Osteoblast (primary cell): ENCODE data around the gene WDFY4. TPM values are rescaled to one million over a fixed set of nuclear protein-coding genes. Genes with fewer than 3 reads are reported as not detected.

ENCODE experiments used
- DNase-seq: peaks from one replicate; pipeline ENCODE4 v3.0.0; 2011; ENCODE audit warnings: low spot score, mixed read lengths; ENCODE audit not compliant: insufficient read length; ENCODE audit errors: missing footprints
- H2AFZ ChIP-seq: 2 replicates; pipeline ENCODE4 v1.6.0; 2011; ENCODE audit warnings: mild to moderate bottlenecking, low read length
- H3K27ac ChIP-seq: 2 replicates; pipeline ENCODE4 v1.5.1; 2011; ENCODE audit warnings: mild to moderate bottlenecking, low read depth, low read length, moderate library complexity
- H3K27me3 ChIP-seq: 2 replicates; pipeline ENCODE4 v1.6.0; 2012; ENCODE audit warnings: mild to moderate bottlenecking, control low read depth, inconsistent platforms, low read length, moderate library complexity; ENCODE audit not compliant: insufficient read depth
- H3K36me3 ChIP-seq: 2 replicates; pipeline ENCODE4 v1.5.1; 2011; ENCODE audit warnings: mild to moderate bottlenecking, low read length, control low read depth, moderate library complexity; ENCODE audit not compliant: insufficient read depth
- H3K4me1 ChIP-seq: 2 replicates; pipeline ENCODE4 v1.5.1; 2011; ENCODE audit warnings: mild to moderate bottlenecking, low read length, control low read depth, moderate library complexity; ENCODE audit not compliant: insufficient read depth
- H3K4me2 ChIP-seq: 2 replicates; pipeline ENCODE4 v1.6.0; 2011; ENCODE audit warnings: mild to moderate bottlenecking, low read length; ENCODE audit not compliant: insufficient read depth
- H3K4me3 ChIP-seq: fragments of 200-600 bp; sonication (generic); 3 replicates; pipeline ENCODE4 v1.5.1; 2012; ENCODE audit warnings: mild to moderate bottlenecking, low read length, inconsistent platforms; ENCODE audit not compliant: insufficient read depth
- H3K79me2 ChIP-seq: 2 replicates; pipeline ENCODE4 v1.6.0; 2012; ENCODE audit warnings: mild to moderate bottlenecking, low read length, control low read depth, inconsistent platforms; ENCODE audit not compliant: insufficient read depth
- H3K9me3 ChIP-seq: 2 replicates; pipeline ENCODE4 v1.5.1; 2011; ENCODE audit warnings: low read depth, low read length, control low read depth
- H4K20me1 ChIP-seq: 2 replicates; pipeline ENCODE4 v1.6.0; 2012; ENCODE audit warnings: mild to moderate bottlenecking, low read length, control low read depth; ENCODE audit not compliant: insufficient read depth
- total RNA-seq: library from RNA; depleted of rRNA; stranded (reverse); fragments of >200 nt; gene quantifications from 2 replicates; pipeline ENCODE4 v1.2.3, GENCODE V29; 2012
- TF ChIP-seq, protein P1 (sequence below): IDR thresholded peaks from 2 replicates; pipeline ENCODE4 v1.5.1; 2011; ENCODE audit warnings: mild to moderate bottlenecking, low read depth, low read length, moderate library complexity; ENCODE audit errors: extremely low read depth

The WDFY4 gene
- total RNA-seq, 1 donor, result 0.36 TPM

DNA sequence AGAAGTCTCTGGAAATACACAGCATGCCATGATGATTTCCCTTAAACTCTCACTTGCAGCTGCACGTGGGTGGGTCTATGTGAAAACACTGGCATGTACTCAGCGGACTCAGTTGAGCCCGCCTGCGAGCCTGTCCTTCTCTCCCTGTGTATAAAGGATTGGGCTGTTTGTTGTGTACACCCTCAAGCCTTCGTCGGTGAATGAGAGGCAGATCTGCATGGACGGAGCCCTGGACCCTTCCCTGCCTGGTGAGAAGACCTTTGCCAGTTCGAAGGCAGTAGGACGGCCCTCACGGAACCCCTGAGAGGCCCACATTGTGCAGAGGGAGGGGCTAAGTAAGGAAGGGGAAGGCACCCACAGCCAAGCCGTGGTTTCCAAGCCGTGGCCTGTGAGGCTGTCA, 121.2 kb downstream of the WDFY4 start:
- Histone ChIP-seq H3K4me1 (no peaks in the 10 kb centered on the region), H3K79me2 (no peaks in the 10 kb centered on the region), H3K4me3 (peak overlapping the region; percentile 55), H3K4me2 (peak overlapping the region; percentile 71), H4K20me1 (no peaks in the 10 kb centered on the region), H3K27me3 (peaks cover 5% of the 10 kb centered on the region), H3K9me3 (no peaks in the 10 kb centered on the region), H2AFZ (peak overlapping the region; percentile 81), H3K36me3 (no peaks in the 10 kb centered on the region), H3K27ac (no peak overlapping the region)
- no peak for DNase-seq
- TF ChIP-seq, protein P1, sequence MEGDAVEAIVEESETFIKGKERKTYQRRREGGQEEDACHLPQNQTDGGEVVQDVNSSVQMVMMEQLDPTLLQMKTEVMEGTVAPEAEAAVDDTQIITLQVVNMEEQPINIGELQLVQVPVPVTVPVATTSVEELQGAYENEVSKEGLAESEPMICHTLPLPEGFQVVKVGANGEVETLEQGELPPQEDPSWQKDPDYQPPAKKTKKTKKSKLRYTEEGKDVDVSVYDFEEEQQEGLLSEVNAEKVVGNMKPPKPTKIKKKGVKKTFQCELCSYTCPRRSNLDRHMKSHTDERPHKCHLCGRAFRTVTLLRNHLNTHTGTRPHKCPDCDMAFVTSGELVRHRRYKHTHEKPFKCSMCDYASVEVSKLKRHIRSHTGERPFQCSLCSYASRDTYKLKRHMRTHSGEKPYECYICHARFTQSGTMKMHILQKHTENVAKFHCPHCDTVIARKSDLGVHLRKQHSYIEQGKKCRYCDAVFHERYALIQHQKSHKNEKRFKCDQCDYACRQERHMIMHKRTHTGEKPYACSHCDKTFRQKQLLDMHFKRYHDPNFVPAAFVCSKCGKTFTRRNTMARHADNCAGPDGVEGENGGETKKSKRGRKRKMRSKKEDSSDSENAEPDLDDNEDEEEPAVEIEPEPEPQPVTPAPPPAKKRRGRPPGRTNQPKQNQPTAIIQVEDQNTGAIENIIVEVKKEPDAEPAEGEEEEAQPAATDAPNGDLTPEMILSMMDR, result no peak

DNA sequence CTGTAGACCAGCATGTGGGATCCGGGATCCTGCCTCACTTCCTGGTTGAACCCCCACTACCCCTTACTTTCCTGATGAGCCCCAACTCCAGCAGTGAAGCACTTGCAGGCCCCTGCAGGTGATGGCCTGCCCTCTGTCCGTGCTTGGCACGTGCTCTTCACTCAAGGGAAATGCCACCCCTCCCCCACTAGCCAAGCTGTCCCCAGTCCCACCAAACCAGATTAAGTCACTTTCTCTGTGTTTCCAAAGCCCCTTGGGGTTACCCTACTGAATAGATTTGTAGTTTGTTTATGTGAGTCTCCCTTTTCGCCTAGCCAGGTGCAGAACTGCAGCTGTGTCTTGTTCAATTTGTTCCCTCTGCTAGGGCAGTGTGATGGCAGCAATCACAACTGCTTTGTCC, 121.7 kb downstream of the WDFY4 start:
- H3K79me2 ChIP-seq, result no peaks in the 10 kb centered on the region
- no peaks in the 10 kb centered on the region for H3K36me3 ChIP-seq
- H4K20me1 ChIP-seq, result no peaks in the 10 kb centered on the region
- H3K4me2 ChIP-seq, result no peak overlapping the region
- H3K9me3 ChIP-seq, result no peaks in the 10 kb centered on the region
- no peak overlapping the region for H3K27ac ChIP-seq
- no peak for DNase-seq
- peaks cover 5% of the 10 kb centered on the region for H3K27me3 ChIP-seq
- H2AFZ ChIP-seq, result peak overlapping the region; percentile 81
- H3K4me3 ChIP-seq, result no peak overlapping the region
- no peaks in the 10 kb centered on the region for H3K4me1 ChIP-seq
- TF ChIP-seq, protein P1, result no peak

DNA sequence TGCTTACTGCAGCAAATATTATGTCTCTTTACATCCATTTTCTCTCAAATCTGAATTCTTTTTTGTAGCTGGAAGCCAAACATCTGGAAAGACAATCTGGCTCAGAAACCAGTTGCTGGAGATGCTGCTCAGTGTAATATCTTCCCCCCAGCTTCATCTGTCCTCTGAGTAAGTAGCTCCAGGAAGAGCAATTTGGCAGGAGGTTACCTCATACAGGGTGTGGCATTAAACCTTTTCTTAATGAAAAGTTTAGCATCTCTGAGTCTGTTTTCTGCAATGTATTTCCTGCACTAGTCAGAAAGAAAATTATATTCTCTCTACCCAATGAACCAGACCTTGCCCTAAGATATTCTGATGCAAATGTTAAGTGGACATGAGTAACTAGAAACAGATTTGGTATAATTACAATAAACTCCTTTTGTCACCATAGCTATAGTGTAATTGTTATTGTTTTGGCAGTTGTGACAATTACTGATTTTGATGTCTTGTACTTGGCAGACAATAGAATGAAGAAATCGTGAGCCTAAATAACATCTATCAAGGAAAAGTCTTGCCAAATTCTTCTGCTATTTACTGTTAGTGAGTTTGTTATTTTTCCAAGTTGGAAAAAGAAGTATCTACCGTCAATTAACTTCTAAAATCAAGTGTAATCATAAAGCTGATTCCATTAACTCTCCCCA, 123.3 kb downstream of the WDFY4 start:
- TF ChIP-seq, protein P1, result no peak
- Histone ChIP-seq H3K4me2 (no peak overlapping the region), H3K36me3 (no peaks in the 10 kb centered on the region), H4K20me1 (no peaks in the 10 kb centered on the region), H3K27me3 (peaks cover 5% of the 10 kb centered on the region), H3K4me3 (no peak overlapping the region), H3K79me2 (no peaks in the 10 kb centered on the region), H2AFZ (no peak overlapping the region), H3K9me3 (no peaks in the 10 kb centered on the region), H3K4me1 (no peaks in the 10 kb centered on the region), H3K27ac (no peak overlapping the region)
- no peak for DNase-seq

DNA sequence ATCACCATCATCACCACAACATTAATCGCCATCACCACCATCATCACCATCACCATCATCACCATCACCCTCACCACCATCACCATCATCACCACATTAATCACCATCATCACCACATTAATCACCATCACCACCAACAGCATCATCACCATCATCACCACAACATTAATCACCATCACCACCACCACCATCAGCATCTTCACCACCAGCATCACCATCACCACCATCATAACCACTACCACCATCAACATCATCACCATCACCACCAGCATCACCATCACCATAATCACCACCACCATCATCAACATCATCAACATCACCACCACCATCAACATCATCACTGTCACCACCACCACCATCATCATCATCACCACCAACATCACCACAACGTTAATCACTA, 124.6 kb downstream of the WDFY4 start:
- TF ChIP-seq, protein P1, result no peak
- no peak overlapping the region for H2AFZ ChIP-seq
- no peak for DNase-seq
- no peaks in the 10 kb centered on the region for H3K79me2 ChIP-seq
- H3K4me3 ChIP-seq, result no peak overlapping the region
- no peak overlapping the region for H3K27ac ChIP-seq
- H3K4me1 ChIP-seq, result no peaks in the 10 kb centered on the region
- H3K4me2 ChIP-seq, result no peak overlapping the region
- no peaks in the 10 kb centered on the region for H3K36me3 ChIP-seq
- H4K20me1 ChIP-seq, result no peaks in the 10 kb centered on the region
- peaks cover 5% of the 10 kb centered on the region for H3K27me3 ChIP-seq
- H3K9me3 ChIP-seq, result no peaks in the 10 kb centered on the region
